Activated naive CD4-positive, alpha-beta T cell treated with anti-CD3 and anti-CD28 coated beads, Interleukin-2, amount 10 ng/mL, durations not matched to agents 7 days and 5 days (primary cell): ENCODE data around the gene FLAD1.

ENCODE experiments used
- CTCF ChIA-PET: fragments of 350-600 bp; sonication (Branson Sonifier 250); formaldehyde crosslinking; loops from one replicate; lab custom pipeline; 2021; ENCODE audit warnings: antibody characterized with exemption; lab: Charles Lee
- DNase-seq: peaks from one replicate; pipeline ENCODE4 v3.0.0-alpha.2; 2020
- H3K27ac Mint-ChIP-seq: one replicate; pipeline ENCODE4 v1.8.0; 2021; ENCODE audit warnings: mild to moderate bottlenecking, moderate library complexity, mixed read lengths
- H3K27me3 Mint-ChIP-seq: one replicate; pipeline ENCODE4 v1.8.0; 2021; ENCODE audit warnings: mild to moderate bottlenecking, mixed read lengths
- H3K36me3 Mint-ChIP-seq: one replicate; pipeline ENCODE4 v1.8.0; 2021; ENCODE audit warnings: mixed read lengths
- H3K4me1 Mint-ChIP-seq: one replicate; pipeline ENCODE4 v1.8.0; 2021; ENCODE audit warnings: mixed read lengths
- H3K4me3 Mint-ChIP-seq: one replicate; pipeline ENCODE4 v1.8.0; 2021; ENCODE audit warnings: mild to moderate bottlenecking, moderate library complexity, mixed read lengths
- H3K9me3 Mint-ChIP-seq: one replicate; pipeline ENCODE4 v1.8.0; 2021; ENCODE audit warnings: mixed read lengths

FLAD1 gene

DNA sequence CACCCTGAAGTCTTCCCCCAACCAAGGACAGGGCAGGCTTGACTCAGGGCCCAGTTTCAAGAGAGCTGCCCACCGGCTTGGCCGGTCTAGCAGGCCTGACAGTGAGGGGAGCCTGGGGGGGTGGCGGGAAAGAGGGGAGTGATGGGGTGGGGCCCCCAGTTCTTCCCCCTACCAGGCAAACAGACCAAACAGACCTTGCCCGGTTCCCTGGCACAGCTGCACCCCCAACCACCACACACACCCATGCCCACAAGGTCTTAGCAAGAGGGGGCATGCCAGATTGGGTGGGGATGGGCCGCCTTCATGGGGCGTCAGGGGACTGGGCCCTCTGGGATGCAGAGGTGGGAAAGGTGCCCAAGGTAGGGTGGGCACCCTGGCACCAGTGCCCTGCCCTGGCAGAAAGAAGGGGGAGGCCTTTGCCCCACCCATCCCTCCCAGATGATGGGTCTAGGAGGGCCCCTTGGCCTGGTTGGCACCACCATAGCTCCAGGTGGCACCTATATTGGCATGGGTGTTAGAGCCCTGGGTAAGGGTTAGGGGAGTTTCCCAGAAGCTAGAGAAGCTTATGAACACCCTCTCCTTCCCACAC lies 28.4 kb downstream of the FLAD1 start:
- Mint-ChIP-seq H3K4me1 (peaks cover 84% of the 10 kb centered on the region), H3K36me3 (peaks cover 47% of the 10 kb centered on the region), H3K27ac (peak overlapping the region; percentile 90), H3K9me3 (no peaks in the 10 kb centered on the region), H3K27me3 (no peaks in the 10 kb centered on the region), H3K4me3 (peak overlapping the region; percentile 93)
- CTCF ChIA-PET = interaction anchor here (0.6 to 5.0 kb wide), 5 partner anchors 12 to 50 kb away, joined by 3 to 21 read pairs (median 6); partner anchors contain the start of gene ADAM15
- DNase-seq = no peak

GRCh38 chr1:155012026-155012546 lies 28.9 kb downstream of the FLAD1 start:
- peak; percentile 68 for DNase-seq
- Mint-ChIP-seq H3K36me3 (peaks cover 52% of the 10 kb centered on the region), H3K4me3 (peak overlapping the region; percentile 93), H3K4me1 (peaks cover 84% of the 10 kb centered on the region), H3K27ac (peak overlapping the region; percentile 87), H3K27me3 (no peaks in the 10 kb centered on the region), H3K9me3 (no peaks in the 10 kb centered on the region)
- CTCF ChIA-PET = interaction anchor here (0.6 to 5.0 kb wide), 7 partner anchors 8 to 50 kb away, joined by 3 to 21 read pairs (median 6); partner anchors contain the start of gene ADAM15

DNA sequence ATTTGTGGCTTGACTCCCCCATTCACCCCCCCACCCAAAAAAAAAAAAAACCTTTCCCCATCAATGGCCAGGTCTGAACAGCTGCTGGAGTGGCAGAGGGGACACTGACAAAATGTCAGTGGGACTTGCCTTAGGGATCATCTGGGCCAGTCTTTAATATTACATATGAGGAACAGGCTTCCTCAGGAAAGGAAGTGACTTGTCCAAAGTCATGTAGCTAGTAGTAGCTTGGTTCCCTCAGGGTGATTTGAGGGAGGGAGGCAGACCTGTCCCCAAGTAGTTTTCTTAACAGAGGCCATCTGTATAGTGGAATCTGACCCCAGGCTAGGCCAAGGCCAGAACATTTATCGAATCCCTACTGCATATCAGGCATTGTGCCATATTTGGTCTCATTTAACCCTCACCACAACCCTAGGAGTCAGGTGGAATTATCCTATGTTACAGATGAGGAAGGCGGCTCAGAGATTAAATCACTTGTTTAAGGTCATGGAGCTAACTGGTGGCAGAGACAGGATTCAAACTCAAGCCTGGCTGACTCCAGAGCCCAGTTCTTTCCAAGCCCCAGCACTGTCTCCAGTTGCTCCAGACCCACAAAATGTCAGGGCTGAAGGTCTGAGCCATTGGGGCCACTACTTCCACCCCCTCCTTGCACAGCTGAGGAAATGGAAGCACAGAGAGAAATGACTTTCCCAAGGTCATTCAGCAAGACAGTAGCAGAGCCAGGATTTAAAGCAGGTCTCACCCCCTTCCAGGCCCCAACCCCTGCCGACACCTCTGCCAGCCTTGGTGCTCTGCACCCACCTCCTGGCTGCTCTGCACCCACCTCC lies 29.8 kb downstream of the FLAD1 start:
- H3K27me3 Mint-ChIP-seq = no peaks in the 10 kb centered on the region
- DNase-seq = no peak
- CTCF ChIA-PET = interaction anchor here (0.8 to 5.0 kb wide), 8 partner anchors 9 to 72 kb away, joined by 3 to 21 read pairs (median 6); partner anchors contain the start of gene ADAM15
- peak overlapping the region; percentile 93 for H3K4me3 Mint-ChIP-seq
- H3K9me3 Mint-ChIP-seq = no peaks in the 10 kb centered on the region
- peak overlapping the region; percentile 87 for H3K27ac Mint-ChIP-seq
- H3K4me1 Mint-ChIP-seq = peaks cover 81% of the 10 kb centered on the region
- H3K36me3 Mint-ChIP-seq = peaks cover 57% of the 10 kb centered on the region

GRCh38 chr1:155013632-155014031 lies 30.5 kb downstream of the FLAD1 start:
- Mint-ChIP-seq H3K4me1 (peaks cover 77% of the 10 kb centered on the region), H3K9me3 (no peaks in the 10 kb centered on the region), H3K4me3 (peak overlapping the region; percentile 93), H3K36me3 (peaks cover 59% of the 10 kb centered on the region), H3K27me3 (no peaks in the 10 kb centered on the region), H3K27ac (peak overlapping the region; percentile 87)
- CTCF ChIA-PET = interaction anchor here (1.3 to 5.0 kb wide), 6 partner anchors 10 to 58 kb away, joined by 3 to 21 read pairs (median 7); partner anchors contain the start of gene PBXIP1
- peak; percentile 68 for DNase-seq

- Mint-ChIP-seq H3K9me3 (no peaks in the 10 kb centered on the region), H3K4me3 (no peak overlapping the region), H3K27ac (no peak overlapping the region), H3K36me3 (peaks cover 63% of the 10 kb centered on the region), H3K4me1 (peaks cover 85% of the 10 kb centered on the region), H3K27me3 (no peaks in the 10 kb centered on the region)
- DNase-seq = no peak
- CTCF ChIA-PET = interaction anchor here (0.6 to 6.7 kb wide), 12 partner anchors 7 to 108 kb away, joined by 3 to 48 read pairs (median 6); partner anchors contain the start of genes ADAM15, FLAD1, LENEP and PBXIP1
Measured at GRCh38 chr1:155014709-155015508, 31.8 kb downstream of the FLAD1 start.

DNA sequence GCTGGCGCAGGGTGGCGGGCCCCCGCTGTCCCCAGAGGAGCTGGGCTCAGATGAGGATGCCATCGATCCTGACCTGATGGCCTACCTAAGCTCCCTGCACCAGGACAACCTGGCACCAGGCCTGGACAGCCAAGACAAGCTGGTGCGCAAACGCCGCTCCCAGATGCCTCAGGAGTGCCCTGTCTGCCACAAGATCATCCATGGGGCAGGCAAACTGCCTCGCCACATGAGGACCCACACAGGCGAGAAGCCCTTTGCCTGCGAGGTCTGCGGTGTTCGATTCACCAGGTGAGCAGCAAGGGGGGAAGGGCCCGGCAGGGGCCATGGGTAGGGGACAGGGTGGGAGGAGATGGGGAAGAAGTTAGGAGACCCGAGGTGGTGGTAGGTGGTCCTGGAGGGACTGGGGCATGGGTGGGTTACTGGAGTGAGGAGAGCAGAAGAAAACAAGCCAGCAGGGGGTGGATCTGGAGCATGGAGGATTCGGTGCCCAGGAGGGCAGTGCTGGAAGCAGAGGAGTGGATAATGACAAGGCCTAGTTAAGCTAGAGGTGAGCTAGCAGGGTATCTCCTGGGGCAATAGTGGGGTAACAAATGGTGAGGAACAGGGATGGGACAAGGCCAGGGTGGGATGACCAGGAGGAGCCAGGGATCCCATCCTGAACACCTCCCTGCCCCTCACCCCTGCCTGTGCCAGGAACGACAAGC lies 32.5 kb downstream of the FLAD1 start:
- Mint-ChIP-seq H3K9me3 (no peaks in the 10 kb centered on the region), H3K4me3 (peak overlapping the region; percentile 33), H3K27me3 (no peaks in the 10 kb centered on the region), H3K27ac (peak overlapping the region; percentile 83), H3K4me1 (peaks cover 83% of the 10 kb centered on the region), H3K36me3 (peaks cover 62% of the 10 kb centered on the region)
- CTCF ChIA-PET = interaction anchor here (0.8 to 6.7 kb wide), 18 partner anchors 8 to 456 kb away, joined by 3 to 48 read pairs (median 8); partner anchors contain the start of genes ADAM15, FLAD1, LENEP and PBXIP1
- DNase-seq = no peak

DNA sequence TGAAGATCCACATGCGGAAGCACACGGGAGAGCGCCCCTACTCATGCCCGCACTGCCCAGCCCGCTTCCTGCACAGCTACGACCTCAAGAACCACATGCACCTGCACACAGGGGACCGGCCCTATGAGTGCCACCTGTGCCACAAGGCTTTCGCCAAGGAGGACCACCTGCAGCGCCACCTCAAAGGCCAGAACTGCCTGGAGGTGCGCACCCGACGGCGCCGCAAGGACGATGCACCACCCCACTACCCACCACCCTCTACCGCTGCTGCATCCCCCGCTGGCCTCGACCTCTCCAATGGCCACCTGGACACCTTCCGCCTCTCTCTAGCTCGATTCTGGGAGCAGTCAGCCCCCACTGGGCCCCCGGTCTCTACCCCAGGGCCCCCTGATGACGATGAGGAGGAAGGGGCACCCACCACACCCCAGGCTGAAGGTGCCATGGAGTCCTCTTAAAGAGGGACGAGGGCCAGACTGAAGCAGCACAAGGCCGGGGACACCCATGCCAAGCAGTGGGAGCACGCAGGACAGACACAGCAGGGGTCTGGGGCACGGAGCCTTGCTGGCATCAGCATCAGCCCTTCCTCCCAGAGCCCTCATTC lies 33.2 kb downstream of the FLAD1 start:
- Mint-ChIP-seq H3K9me3 (no peaks in the 10 kb centered on the region), H3K36me3 (peaks cover 60% of the 10 kb centered on the region), H3K4me1 (peaks cover 78% of the 10 kb centered on the region), H3K27me3 (no peaks in the 10 kb centered on the region), H3K27ac (peak overlapping the region; percentile 83), H3K4me3 (peak overlapping the region; percentile 33)
- peak; percentile 52 for DNase-seq
- CTCF ChIA-PET = interaction anchor here (0.6 to 6.7 kb wide), 24 partner anchors 9 to 537 kb away, joined by 3 to 48 read pairs (median 7); partner anchors contain the start of genes ADAM15, FLAD1, LENEP and PBXIP1

- DNase-seq = peak; percentile 90
- H3K36me3 Mint-ChIP-seq = peaks cover 60% of the 10 kb centered on the region
- H3K27me3 Mint-ChIP-seq = no peaks in the 10 kb centered on the region
- peak overlapping the region; percentile 83 for H3K27ac Mint-ChIP-seq
- H3K9me3 Mint-ChIP-seq = no peaks in the 10 kb centered on the region
- CTCF ChIA-PET = interaction anchor here (0.5 to 6.7 kb wide), 27 partner anchors 8 to 538 kb away, joined by 3 to 48 read pairs (median 6); partner anchors contain the start of genes ADAM15, DCST1, DCST2 and EFNA4
- H3K4me3 Mint-ChIP-seq = peak overlapping the region; percentile 26
- peaks cover 71% of the 10 kb centered on the region for H3K4me1 Mint-ChIP-seq
Measured at GRCh38 chr1:155017041-155017945, 34.1 kb downstream of the FLAD1 start.

- Mint-ChIP-seq H3K27ac (no peak overlapping the region), H3K9me3 (no peaks in the 10 kb centered on the region), H3K4me1 (peaks cover 65% of the 10 kb centered on the region), H3K36me3 (peaks cover 55% of the 10 kb centered on the region), H3K4me3 (peak overlapping the region; percentile 26), H3K27me3 (peaks cover under 1% of the 10 kb centered on the region)
- no peak for DNase-seq
- CTCF ChIA-PET = interaction anchor here (0.5 to 6.7 kb wide), 26 partner anchors 8 to 538 kb away, joined by 3 to 48 read pairs (median 6); partner anchors contain the start of genes ADAM15, DCST1, DCST2 and EFNA4
Measured at GRCh38 chr1:155017946-155018316, 34.8 kb downstream of the FLAD1 start.

DNA sequence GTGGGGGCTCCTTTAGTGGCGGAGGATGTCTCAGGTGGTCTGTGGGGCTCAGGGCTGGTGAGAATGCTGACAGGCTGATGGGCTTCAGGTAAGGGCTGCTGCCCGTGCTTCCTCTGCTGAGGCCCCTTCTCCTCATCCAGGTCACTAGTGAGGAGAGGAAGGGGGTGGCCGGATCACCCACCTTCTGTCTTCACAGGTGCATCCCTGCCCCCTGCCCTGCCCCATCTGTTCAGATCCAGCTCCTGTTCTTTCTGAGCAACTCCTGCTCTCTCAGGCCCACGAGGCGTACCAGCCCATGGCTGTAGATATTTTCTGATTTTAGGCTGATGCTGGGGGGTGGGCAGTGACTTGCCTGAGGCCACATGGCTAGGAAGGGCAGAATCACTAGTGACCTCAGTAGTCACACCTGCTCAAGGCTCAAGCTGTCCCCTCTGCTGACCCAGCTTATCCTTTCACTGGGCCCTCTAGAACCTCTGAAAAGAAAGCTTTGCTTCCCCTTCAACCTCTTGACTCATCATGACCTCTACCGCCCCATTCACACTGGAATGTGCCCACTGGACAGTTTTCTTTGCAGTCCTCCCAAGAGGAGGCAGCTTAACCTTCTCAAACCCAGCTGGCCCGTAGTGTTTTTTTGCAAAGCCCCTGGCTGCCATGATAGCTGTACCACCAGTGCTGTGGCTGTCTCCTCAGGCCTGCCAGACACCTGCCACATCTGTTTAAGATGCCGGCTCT lies 35.6 kb downstream of the FLAD1 start:
- DNase-seq = no peak
- Mint-ChIP-seq H3K9me3 (no peaks in the 10 kb centered on the region), H3K4me3 (no peak overlapping the region), H3K27ac (peak overlapping the region; percentile 35), H3K36me3 (peaks cover 48% of the 10 kb centered on the region), H3K4me1 (peaks cover 57% of the 10 kb centered on the region), H3K27me3 (peaks cover 5% of the 10 kb centered on the region)
- CTCF ChIA-PET = interaction anchor here (0.8 to 6.7 kb wide), 12 partner anchors 15 to 459 kb away, joined by 4 to 48 read pairs (median 6); partner anchors contain the start of genes ADAM15, DCST1, DCST2 and FLAD1
